ENCODE data around the gene USP5.

- no peak for TF ChIP-seq GATA2 (IDR thresholded peaks at IDR 0.05; ENCODE audit: low read depth, low read length)
- no peak for TF ChIP-seq GATA3 (IDR thresholded peaks at IDR 0.05; ENCODE audit: low read depth, low read length)
Observed at GRCh38 chr12:6827982-6828780, 23.8 kb upstream of the USP5 start, which contains the start of gene P3H3.
